ENCODE data around the gene PLCB3.

- TF ChIP-seq CTCF (IDR thresholded peaks at IDR 0.05; ENCODE audit: insufficient read depth, low read length) (no peak), SPI1 (IDR thresholded peaks at IDR 0.05; ENCODE audit: borderline replicate concordance, low read depth) (no peak), GABPA (IDR thresholded peaks at IDR 0.05; ENCODE audit: low read depth) (no peak), POLR2AphosphoS5 (IDR thresholded peaks at IDR 0.05; ENCODE audit: low read depth) (no peak), REST (IDR thresholded peaks at IDR 0.05; ENCODE audit: insufficient replicate concordance, low read depth) (no peak)
Measured at GRCh38 chr11:64256300-64256699, 5.0 kb downstream of the PLCB3 start.

Measured in HL-60 (cell line).